ENCODE data around the gene KLK1. TPM values are rescaled to one million over a fixed set of nuclear protein-coding genes. Genes with fewer than 3 reads are reported as not detected.
"Not testable (repeated sequence)": the region's sequence is repeated elsewhere in the genome, so short reads cannot be mapped to it uniquely, and the experiment has no call there.

KLK1 gene
- total RNA-seq, 1 donor from 2014 or later = not detected

DNA sequence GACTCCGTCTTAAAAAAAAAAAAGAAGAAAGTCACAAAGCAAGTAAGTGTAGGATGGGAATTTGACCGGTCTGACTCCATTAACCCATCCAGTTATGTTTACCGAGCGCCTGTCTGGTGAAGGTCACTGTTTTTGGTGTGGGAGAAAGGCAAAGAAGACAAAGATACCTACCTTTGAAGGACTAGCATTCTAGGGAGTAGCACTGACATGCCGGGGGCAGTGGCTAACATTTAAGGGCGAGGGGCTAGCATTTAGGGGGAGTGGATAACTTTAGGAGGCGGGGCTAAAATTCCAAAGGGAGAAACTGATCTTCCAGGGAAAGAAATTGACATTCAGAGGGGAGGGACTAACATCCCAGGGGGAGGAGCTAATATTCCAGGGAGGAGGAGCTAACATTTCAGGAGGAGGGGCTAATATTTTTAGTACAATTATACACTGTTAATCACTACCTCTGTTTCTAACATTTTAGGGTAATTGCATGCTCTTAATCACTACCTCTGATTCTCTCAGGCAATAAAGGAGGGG, 44.6 kb downstream of the KLK1 start:
- Histone ChIP-seq H3K27ac (no peak overlapping the region), H3K36me3 (no peaks in the 10 kb centered on the region), H3K9me3 (no peaks in the 10 kb centered on the region), H3K4me3 (no peak overlapping the region), H3K4me1 (peaks cover 7% of the 10 kb centered on the region), H3K27me3 (no peaks in the 10 kb centered on the region)
- DNase-seq (ENCODE audit: extremely low spot score in 2 of 2) = no peak
- intact Hi-C loops (cut with DNase I) = no loop called here
- TF ChIP-seq POLR2AphosphoS5 (IDR thresholded peaks at IDR 0.05; ENCODE audit: insufficient read depth in 1 of 2, low read depth in 1 of 2) = no peak

DNA sequence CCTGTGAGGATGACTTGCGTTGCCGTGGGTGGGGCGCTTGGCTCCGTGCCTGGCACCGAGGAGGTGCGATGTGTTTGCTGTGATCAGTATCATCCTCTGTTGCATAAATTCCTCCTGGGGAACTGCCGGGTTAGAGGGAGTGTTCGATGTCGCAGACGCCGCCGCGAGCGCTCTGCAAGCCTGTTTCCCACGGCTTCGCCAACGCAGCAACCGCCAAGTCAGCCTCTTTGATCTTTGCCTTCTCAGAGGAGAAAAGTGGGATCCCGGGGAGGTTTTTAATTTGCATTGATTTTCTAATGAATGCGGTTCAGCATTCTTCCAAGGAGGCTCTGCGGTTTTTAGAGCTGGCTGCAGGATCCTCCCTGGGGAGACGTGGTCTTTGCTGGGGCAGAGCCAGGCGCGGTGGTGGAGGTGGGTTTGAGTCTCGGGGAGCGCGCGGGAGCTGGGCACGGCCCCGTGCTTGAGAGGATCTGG, 45.7 kb downstream of the KLK1 start:
- TF ChIP-seq POLR2AphosphoS5 (IDR thresholded peaks at IDR 0.05; ENCODE audit: insufficient read depth in 1 of 2, low read depth in 1 of 2) (no peak), POLR2A (IDR thresholded peaks at IDR 0.05) (no peak)
- TF ChIP-seq, protein P1, sequence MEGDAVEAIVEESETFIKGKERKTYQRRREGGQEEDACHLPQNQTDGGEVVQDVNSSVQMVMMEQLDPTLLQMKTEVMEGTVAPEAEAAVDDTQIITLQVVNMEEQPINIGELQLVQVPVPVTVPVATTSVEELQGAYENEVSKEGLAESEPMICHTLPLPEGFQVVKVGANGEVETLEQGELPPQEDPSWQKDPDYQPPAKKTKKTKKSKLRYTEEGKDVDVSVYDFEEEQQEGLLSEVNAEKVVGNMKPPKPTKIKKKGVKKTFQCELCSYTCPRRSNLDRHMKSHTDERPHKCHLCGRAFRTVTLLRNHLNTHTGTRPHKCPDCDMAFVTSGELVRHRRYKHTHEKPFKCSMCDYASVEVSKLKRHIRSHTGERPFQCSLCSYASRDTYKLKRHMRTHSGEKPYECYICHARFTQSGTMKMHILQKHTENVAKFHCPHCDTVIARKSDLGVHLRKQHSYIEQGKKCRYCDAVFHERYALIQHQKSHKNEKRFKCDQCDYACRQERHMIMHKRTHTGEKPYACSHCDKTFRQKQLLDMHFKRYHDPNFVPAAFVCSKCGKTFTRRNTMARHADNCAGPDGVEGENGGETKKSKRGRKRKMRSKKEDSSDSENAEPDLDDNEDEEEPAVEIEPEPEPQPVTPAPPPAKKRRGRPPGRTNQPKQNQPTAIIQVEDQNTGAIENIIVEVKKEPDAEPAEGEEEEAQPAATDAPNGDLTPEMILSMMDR (IDR thresholded peaks at IDR 0.05) = no peak
- Histone ChIP-seq H3K4me1 (no peaks in the 10 kb centered on the region), H3K27ac (no peak overlapping the region), H3K9me3 (no peaks in the 10 kb centered on the region), H3K27me3 (no peaks in the 10 kb centered on the region), H3K4me3 (no peak overlapping the region), H3K36me3 (no peaks in the 10 kb centered on the region)
- DNase-seq (ENCODE audit: extremely low spot score in 2 of 2) = no peak
- intact Hi-C loops (cut with DNase I) = no loop called here

DNA sequence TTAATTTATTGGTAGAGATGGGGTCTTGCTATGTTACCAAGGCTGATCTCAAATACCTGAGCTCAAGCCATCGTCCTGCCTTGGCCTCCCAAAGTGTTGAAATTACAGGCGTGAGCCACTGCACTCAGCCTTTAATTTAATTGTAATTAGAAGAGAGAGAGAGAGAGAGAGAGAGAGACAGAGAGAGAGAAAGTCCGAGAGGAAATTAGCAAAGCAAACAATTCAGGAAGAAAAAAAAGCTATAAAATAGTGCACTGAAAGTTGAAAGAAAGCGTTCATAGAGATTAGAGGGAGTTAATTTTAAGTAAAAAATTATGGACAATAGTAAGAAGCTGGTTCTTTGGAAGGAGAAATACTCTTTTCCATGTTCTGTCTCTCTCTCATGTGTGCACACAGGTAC, 46.3 kb downstream of the KLK1 start:
- H3K4me1 ChIP-seq = no peaks in the 10 kb centered on the region
- TF ChIP-seq POLR2A (IDR thresholded peaks at IDR 0.05) (no peak), POLR2AphosphoS5 (IDR thresholded peaks at IDR 0.05; ENCODE audit: insufficient read depth in 1 of 2, low read depth in 1 of 2) (no peak)
- TF ChIP-seq, protein P1 (IDR thresholded peaks at IDR 0.05) = no peak
- intact Hi-C loops (cut with DNase I) = no loop called here
- no peaks in the 10 kb centered on the region for H3K9me3 ChIP-seq
- H3K27me3 ChIP-seq = no peaks in the 10 kb centered on the region
- H3K36me3 ChIP-seq = no peaks in the 10 kb centered on the region
- H3K27ac ChIP-seq = no peak overlapping the region
- H3K4me3 ChIP-seq = no peak overlapping the region
- no peak for DNase-seq (ENCODE audit: extremely low spot score in 2 of 2)

DNA sequence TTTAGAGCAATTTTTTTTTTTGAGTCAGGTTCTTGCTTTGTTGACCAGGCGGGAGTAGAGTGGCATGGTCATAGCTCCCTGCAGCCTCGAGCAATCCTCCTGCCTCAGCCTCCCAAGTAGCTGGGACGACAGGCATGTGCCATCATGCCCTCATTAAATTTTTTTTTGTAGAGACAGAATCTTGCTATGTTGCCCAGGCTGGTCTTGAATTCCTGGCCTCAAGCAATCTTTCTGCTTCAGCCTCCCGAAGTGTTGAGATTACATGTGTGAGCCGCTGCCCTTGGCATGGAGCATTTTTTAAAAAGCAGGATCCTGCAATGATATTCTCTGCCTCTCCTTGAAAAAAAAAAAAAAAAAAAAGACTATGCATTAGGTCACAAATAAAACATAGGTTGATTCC, 47.5 kb downstream of the KLK1 start:
- Histone ChIP-seq H3K4me1 (no peaks in the 10 kb centered on the region), H3K27me3 (no peaks in the 10 kb centered on the region), H3K27ac (no peak overlapping the region), H3K36me3 (no peaks in the 10 kb centered on the region), H3K4me3 (no peak overlapping the region), H3K9me3 (no peaks in the 10 kb centered on the region)
- TF ChIP-seq, protein P1 (IDR thresholded peaks at IDR 0.05) = no peak
- no peak for TF ChIP-seq POLR2AphosphoS5 (IDR thresholded peaks at IDR 0.05; ENCODE audit: insufficient read depth in 1 of 2, low read depth in 1 of 2)
- no peak for TF ChIP-seq POLR2A (IDR thresholded peaks at IDR 0.05)
- intact Hi-C loops (cut with DNase I) = no loop called here
- DNase-seq (ENCODE audit: extremely low spot score in 2 of 2) = no peak

DNA sequence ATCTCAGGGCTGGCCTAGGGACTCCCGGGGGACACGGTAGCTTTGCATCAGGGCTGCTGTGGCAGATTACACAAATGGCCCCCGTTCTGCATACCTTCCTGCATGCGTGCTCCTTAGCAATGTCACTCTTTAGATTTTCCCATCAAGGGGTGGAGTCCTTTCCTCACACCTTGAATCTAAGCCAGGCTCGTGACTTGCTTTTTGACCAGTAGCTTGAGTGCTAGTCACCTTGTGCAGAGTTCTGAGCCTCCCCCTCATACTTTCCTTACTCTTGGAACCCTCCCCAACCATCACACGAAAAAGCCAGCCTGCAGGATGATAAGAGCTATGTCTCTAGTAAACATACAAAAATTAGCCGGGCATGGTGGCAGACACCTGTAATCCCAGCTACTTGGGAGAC, 50.1 kb downstream of the KLK1 start:
- H3K4me1 ChIP-seq; H3K27ac ChIP-seq; H3K27me3 ChIP-seq; DNase-seq (ENCODE audit: extremely low spot score in 2 of 2); intact Hi-C loops (cut with DNase I); H3K36me3 ChIP-seq; H3K9me3 ChIP-seq; H3K4me3 ChIP-seq: not testable (repeated sequence)

DNA sequence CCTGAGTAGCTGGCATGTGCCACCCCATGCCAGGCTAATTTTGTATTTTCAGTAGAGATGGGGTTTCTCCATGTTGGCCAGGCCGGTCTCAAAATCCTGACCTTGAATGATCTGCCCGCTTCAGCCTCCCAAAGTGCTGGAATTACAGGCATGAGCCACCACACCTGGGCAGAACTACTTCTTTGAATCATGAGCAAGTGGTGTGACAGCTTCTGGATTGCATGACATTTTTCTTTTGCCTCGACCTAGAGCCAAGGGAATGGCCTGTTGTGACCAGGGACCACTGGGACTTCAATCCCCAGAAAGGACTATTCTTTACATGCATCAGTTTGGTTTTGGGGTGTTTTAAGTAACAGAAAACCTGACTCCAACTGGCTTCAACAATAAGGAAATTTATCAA, 50.7 kb downstream of the KLK1 start:
- intact Hi-C loops (cut with DNase I); H3K9me3 ChIP-seq; H3K27me3 ChIP-seq; H3K4me3 ChIP-seq; H3K36me3 ChIP-seq; H3K27ac ChIP-seq; H3K4me1 ChIP-seq; DNase-seq (ENCODE audit: extremely low spot score in 2 of 2): not testable (repeated sequence)

DNA sequence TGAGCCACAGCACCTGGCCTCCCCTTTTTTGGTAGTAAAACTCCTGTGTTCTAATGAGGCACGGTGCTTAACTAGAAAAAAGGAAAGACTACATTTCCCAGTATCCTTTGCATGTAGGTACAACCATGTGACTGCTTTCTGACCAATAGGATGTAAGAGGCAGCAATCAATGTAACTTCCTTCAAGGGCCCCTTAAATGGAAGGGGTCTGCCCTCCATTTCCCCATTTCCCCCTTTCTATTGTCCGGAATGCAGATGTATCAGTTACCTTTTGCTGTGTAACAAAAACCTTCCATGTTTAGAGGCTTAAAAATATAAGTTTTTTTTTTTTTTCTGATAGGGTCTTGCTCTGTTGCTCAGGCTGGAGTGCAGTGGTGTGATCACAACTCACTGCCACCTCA, 51.1 kb downstream of the KLK1 start:
- H3K27ac ChIP-seq = no peak overlapping the region
- H3K36me3 ChIP-seq = no peaks in the 10 kb centered on the region
- intact Hi-C loops (cut with DNase I) = no loop called here
- no peaks in the 10 kb centered on the region for H3K27me3 ChIP-seq
- H3K4me1 ChIP-seq = no peaks in the 10 kb centered on the region
- no peaks in the 10 kb centered on the region for H3K9me3 ChIP-seq
- TF ChIP-seq, protein P1 (IDR thresholded peaks at IDR 0.05) = no peak
- TF ChIP-seq POLR2A (IDR thresholded peaks at IDR 0.05) (no peak), POLR2AphosphoS5 (IDR thresholded peaks at IDR 0.05; ENCODE audit: insufficient read depth in 1 of 2, low read depth in 1 of 2) (no peak)
- no peak overlapping the region for H3K4me3 ChIP-seq
- DNase-seq (ENCODE audit: extremely low spot score in 2 of 2) = no peak
